ENCODE measurements around the gene ADAMTS17. TPM values are rescaled to one million over a fixed set of nuclear protein-coding genes. Genes with fewer than 3 reads are reported as not detected.
"Not testable (repeated sequence)": the region's sequence is repeated elsewhere in the genome, so short reads cannot be mapped to it uniquely, and the experiment has no call there.

Gene ADAMTS17
- total RNA-seq, 1 donor from 2014 or later = 12.4 TPM

- no peak for DNase-seq
Observed at GRCh38 chr15:100340721-100341238, 995 bp downstream of the ADAMTS17 start.

DNA sequence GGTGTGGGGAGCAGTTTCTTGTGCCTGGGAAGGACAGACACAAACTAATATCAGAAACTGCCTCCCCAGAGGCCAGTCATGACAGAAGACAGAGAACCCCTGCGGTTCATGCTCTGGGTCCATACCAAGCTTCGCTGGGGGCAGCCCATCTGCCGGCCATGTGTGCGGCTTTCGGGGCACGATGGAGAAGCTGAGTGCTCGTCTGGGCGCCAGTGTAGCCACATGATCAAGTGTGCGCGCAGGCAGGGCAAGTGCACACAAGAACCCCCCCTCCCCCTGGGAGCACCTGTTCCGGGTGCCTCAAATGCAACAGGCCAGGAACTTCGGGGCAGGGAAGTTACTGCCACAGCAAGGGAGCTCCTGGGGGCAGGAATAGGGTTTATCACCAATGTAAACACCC, 1.8 kb downstream of the ADAMTS17 start:
- peak; percentile 31 for DNase-seq

- not testable (repeated sequence) for DNase-seq
Observed at GRCh38 chr15:100339451-100339850, 2.3 kb downstream of the ADAMTS17 start.

DNA sequence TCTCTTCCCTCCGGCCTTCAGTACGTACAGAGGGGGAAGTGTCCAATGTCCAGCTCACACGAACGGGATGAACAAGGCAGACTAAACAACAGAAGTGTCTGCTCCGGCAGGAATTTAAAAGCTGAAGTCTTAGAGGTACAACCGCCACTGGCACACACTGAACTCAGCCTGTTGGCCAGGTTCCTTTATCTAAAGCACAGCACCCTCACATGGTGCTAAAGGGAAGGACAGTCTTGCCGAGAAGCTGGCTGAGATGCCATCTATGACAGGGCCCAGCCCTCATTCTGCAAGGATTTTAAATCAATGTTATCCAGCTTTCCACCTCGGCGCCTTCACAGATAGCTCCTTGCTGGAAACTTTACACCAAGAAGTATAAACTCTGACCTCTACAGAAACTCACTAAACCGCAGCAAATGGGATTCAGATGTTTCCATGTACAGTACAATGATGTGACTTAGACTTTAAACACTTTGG, 2.8 kb downstream of the ADAMTS17 start:
- peak; percentile 91 for DNase-seq

GRCh38 chr15:100338247-100338646, 3.5 kb downstream of the ADAMTS17 start:
- DNase-seq = no peak

- DNase-seq = no peak
Observed at GRCh38 chr15:100337096-100338044, 4.4 kb downstream of the ADAMTS17 start.

- no peak for DNase-seq
Observed at GRCh38 chr15:100336061-100336460, 5.7 kb downstream of the ADAMTS17 start.

DNA sequence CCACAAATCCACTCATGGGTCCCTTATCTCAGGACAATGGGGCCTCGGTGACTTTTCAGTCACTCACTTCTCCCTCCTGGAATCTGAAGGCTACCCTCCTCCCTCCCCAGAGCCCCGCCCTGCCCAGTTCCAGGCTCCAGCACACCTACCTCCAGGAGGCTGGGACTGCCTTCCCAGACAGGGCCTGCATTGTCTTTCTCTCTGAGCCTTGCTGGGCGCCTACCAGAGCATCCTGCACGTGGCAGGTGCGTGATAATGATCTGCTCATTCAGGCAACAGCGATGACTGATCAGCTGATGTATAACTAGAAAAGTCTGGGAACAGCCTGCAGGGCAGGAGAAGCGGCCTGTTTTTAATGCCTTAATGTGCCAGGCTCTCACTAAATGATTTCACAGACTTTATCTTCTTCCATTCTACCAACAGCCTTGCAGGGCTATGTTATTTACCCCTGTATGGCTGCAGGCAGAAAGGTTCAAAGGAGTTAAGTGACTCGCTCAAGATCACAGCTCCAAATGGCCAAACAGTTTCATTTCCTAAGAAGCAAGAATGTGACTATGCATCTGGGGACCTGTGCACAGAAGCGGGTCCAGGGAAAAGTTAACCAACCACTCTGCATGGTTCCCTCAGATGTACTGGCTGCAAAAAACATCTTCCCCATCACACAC, 6.3 kb downstream of the ADAMTS17 start:
- DNase-seq = no peak

GRCh38 chr15:100334905-100335304, 6.9 kb downstream of the ADAMTS17 start:
- no peak for DNase-seq

DNA sequence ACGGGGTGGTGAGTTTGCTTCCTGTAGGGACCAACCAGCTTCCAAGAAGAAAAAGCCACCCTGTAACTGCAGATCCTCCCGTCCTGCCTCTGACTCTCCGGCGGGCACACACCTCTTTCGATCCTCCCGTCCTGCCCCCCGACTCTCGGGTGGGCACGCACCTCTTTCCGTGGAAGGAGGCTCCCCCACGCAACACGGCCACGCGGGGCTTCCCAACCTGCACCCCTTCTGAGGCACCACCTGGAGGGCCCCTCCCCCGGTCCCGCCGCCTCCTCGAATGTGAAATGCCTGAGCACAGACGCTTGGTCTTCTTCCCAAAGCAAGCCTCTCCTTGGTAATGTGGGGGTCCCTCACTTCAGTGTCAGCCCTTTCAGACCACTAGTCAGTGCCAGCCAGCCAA, 7.3 kb downstream of the ADAMTS17 start:
- DNase-seq = no peak

DNA sequence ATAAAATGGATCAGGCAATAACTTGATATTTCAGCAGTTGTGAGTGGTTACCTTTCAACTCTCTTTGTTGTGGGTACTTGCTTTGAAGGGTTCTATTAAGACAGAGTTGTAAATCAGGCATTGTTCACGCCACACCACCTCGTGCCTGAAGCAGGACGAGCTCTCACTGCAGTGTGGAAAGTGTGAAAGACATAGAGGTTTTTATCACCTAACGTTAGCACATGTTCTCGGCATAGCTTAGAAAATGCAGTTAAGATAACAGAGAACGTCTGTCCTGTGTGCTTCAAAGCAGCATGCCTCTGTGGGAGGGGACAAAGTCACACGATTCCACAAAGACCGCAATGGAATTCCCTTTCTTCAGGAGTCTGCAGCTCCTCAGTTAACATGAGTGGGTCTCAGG, 7.8 kb downstream of the ADAMTS17 start:
- no peak for DNase-seq

GRCh38 chr15:100333236-100333635, 8.5 kb downstream of the ADAMTS17 start:
- DNase-seq = no peak

DNA sequence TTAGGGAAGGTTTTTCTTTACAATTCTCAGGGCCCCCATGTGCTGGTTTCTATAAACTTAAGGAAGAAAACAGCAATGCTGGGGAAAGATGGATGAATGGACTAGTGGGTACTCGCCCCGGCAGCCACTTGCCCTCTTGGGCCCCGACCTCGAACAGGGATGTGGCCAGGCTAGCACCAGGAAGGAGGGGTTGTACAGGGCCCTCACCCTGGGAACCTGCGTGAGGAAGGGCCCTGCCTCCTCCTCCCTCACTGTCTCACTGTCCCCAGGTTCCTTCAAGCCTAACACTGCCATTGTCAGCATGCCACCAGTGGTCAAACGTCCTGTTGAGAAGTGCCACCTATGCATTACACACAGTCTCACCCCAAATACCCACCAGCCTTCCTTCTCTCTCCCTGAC, 9.1 kb downstream of the ADAMTS17 start:
- DNase-seq = no peak

- no peak for DNase-seq
Observed at GRCh38 chr15:100332231-100332630, 9.5 kb downstream of the ADAMTS17 start.

DNA sequence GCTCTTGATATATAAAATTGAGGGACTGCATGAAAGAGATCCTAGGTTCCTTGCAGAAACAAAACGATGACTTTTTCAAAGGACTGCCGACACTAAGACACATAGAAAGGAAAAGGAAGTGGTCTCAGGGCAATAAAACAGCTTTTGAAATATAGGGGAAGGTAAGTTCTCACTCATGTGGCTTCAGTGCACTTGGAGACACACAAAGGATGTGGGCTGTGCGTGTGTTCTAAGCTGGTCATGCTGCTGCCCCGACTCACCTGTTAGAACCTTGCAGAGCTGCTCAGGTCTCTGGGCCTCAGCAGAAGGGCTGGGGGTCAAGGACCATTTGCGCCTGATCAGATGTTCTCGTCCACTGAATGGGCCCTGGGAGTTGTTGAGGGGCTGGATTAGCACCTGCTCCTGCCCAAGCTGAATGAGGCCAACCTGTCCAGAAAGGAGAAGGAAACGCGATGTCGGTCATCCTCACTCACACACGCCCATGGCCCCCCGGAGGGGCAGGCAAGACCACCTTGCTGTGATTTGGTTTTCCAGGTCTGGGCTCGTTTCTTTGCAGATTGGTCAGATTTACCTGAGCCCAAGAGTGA, 11.1 kb downstream of the ADAMTS17 start:
- DNase-seq = no peak

GRCh38 chr15:100330221-100330620, 11.6 kb downstream of the ADAMTS17 start:
- no peak for DNase-seq

- DNase-seq = no peak
Observed at GRCh38 chr15:100328796-100329195, 13.0 kb downstream of the ADAMTS17 start.

DNA sequence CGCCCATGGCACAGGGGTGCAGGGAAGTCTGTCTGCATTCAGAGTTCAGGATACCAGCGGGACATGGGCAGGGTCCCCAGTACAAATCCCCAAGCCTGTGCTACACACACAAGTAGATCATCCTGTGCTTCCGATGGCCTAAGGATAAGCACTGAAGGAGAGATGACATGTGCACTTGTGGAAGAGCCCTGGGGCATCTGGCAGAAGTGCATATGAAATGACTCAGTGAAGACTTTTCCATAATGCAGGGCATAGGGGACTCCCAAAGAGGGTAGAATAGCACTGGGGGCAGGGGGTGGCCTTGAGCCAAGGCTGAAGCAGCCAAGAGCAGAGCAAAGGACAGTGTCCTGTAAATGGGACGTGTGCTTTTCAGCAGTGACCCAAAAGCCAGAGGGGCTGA, 22.9 kb downstream of the ADAMTS17 start:
- DNase-seq = no peak

- DNase-seq = no peak
Observed at GRCh38 chr15:100314809-100315400, 26.9 kb downstream of the ADAMTS17 start.

DNA sequence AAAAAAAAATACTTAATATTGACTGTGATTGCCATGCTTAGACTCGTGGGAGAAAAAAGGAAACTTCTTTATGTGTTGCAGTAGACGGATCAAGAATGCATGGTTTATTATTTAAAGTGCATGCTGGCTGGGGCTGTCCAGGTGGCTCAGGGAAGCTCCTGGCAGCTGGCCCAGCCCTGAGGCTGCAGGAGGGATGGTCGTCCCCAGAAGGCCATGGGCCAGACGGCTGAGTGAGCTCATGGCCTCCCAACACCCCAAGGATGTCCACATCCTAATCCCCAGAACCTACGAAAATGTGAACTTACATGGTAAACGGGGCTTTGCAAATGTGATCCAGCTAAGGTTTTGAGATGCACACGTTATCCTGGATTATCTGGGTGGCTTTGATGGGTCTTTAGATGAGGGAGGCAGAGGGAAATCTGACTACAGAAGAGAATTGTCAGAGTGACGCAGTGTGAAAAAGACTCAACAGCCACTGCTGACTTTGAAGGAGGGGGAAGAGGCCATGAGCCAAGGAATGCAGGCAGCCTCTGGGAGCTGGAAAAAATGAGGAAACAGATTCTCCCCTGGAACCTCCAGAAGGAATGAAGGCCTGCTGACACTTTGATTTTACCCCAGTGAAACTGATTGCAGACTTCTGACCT, 29.8 kb downstream of the ADAMTS17 start:
- peak; percentile 67 for DNase-seq

GRCh38 chr15:100311154-100311625, 30.6 kb downstream of the ADAMTS17 start:
- peak; percentile 81 for DNase-seq

All from tongue (tissue), 2 donors.